HG03354 (cell line): Measurements from ENCODE around the gene ZDHHC24.

Experiments
- ATAC-seq: cut with Tn5 transposase; IDR thresholded peaks from one replicate; pipeline ENCODE4 v1.9.1; 2021; ENCODE audit warnings: mild to moderate bottlenecking; ENCODE audit not compliant: unreplicated experiment, poor library complexity, severe bottlenecking

Gene ZDHHC24

DNA sequence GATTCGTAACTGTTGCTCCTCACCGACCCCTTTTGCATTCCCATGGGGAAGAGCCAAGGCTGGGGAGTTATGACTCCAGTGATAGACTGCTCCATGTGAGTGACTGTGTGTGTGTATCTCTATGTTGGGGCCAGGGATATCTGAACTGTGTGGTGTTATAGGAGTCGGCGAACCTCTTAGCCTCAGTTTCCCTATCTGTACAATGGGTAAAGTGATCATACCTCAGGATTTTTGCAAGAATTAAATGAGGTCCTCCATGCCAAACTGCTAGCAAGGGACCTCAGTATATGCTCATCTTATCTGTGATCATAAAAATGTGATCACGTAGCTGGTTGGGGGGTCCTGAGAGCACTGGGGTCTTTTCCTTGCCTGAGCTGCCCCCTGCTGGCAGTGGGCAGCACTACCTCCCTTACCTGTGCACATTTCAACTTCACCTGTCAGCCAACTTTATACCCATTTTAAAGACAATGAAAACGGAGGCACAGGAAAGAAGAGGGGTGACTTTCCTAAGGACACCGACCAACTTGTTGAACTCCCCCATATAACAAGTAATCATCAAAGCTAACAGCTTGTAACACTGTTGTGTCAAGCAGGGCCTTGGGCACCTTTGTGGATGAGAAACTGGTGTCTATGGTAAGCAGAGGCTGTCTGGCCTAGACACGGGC lies 67.0 kb downstream of the ZDHHC24 start:
- no peak for ATAC-seq

DNA sequence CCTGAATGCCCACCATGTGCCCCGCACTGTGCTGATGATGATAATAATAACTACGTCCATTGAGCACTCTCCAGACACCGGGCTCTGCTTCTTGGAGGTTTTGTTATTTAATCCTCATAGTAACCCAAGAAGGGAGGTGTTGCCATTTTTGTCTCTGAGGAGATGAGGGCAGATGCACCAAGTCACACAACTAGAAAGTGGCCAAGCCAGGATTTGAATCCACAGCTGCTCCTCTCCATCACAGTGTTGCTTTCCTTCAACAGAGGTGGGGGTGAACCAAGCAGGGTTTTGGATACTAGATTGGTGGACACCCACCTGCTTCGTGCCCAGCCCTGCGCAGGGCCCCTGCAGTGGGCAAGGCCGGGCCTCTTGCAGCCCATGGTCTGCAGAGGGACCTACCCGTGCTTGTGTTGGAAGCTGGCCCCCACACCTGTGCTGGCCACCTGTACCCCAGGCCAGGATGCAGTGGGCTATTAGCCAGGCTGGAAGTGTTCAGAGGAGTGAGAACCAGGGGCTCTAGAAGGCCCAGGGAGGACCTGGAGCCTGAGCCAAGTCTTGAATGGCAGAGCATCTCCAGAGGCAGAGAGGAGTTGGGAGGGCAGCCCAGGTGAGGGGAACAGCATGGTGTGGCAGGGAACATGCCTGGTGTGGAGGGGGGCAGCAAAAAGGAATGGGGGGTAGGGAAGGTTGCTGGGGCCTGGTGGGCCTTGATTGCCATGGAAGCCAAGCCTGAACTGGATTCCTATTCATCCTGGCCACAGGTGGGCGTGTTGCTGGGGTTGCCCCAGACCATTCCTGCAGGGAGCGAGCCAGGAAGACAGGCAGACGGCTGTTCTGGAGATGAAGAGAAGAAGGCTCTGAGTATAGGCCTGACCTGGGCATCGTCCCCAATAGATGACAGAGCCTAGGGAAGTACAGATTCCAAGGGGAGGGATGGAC lies 68.3 kb downstream of the ZDHHC24 start:
- ATAC-seq, result no peak

DNA sequence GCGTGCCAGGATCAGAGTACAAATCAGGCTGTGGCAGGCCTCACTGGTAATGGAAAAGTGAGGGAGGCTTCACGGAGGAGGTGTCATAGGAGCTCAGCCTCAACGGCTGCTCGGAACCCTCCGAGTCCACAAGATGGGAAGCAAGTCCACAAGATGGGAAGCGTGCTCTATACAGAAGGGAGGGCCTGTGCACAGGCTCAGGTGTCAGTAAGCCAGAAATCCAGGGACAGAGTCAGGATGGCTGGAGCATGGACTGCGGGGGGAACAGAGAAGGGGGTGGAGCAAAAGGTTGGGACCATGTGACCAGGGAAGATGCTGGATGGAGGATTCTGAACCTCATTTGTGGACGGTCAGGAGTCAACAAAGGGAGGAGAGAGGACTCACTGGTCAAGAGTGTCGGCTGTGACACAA lies 69.0 kb downstream of the ZDHHC24 start:
- no peak for ATAC-seq

DNA sequence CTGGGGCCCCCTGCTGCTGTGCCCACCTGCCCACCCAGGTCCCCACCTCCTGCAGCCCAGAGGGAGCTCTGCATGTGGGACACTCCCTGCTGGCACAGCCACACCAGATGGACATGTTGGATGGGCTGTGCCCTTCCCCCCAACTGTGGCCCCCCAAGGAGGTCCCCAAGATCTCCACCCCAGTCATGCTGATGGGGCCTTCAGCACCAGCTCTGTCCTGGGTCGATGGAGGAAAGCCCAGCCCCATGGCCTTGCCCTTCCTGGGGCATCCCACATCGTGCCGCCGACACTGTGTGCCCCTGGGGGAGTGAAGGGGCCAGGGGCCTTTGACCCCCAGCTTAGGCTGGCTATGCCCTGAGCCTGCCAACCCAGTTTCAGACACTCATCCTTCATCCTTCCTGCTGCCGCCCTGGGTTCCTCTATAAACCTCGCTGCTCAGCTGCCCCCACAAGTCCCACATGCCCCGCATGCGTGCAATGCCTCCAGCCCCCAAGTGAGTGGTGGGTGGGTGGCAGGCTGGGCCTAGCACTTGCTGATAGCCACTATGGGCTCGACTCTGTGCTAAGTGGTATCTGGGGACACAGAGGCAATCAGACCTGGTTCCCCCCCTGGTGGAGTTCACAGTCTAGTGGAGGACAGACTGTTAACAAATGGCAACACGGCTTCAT lies 69.5 kb downstream of the ZDHHC24 start:
- no peak for ATAC-seq

DNA sequence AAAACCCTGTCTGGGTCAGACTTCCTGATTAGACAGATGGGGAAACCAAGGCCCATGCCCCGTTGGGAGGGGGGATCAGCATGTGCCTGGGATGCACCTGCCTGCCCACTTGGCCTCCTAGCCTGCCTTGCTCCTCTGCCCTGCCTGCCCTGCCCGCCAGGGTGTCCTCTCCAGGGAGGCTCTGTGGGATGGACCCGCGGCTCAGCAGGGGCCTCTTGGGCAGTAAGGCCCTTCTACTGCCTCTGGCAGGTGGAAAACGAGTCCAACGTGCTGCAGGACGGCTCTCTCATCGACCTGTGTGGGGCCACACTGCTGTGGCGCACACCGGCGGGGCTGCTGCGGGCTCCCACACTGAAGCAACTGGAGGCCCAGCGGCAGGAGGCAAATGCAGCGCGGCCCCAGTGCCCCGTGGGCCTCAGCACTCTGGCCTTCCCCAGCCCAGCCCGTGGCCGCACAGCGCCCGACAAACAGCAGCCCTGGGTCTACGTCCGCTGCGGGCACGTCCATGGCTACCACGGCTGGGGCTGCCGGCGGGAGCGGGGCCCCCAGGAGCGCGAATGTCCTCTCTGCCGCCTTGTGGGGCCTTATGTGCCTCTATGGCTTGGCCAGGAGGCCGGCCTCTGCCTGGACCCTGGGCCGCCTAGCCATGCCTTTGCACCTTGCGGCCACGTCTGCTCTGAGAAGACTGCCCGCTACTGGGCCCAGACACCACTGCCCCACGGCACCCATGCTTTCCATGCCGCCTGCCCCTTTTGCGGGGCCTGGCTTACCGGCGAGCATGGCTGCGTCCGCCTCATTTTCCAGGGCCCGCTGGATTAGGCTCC lies 70.3 kb downstream of the ZDHHC24 start:
- ATAC-seq, result no peak

DNA sequence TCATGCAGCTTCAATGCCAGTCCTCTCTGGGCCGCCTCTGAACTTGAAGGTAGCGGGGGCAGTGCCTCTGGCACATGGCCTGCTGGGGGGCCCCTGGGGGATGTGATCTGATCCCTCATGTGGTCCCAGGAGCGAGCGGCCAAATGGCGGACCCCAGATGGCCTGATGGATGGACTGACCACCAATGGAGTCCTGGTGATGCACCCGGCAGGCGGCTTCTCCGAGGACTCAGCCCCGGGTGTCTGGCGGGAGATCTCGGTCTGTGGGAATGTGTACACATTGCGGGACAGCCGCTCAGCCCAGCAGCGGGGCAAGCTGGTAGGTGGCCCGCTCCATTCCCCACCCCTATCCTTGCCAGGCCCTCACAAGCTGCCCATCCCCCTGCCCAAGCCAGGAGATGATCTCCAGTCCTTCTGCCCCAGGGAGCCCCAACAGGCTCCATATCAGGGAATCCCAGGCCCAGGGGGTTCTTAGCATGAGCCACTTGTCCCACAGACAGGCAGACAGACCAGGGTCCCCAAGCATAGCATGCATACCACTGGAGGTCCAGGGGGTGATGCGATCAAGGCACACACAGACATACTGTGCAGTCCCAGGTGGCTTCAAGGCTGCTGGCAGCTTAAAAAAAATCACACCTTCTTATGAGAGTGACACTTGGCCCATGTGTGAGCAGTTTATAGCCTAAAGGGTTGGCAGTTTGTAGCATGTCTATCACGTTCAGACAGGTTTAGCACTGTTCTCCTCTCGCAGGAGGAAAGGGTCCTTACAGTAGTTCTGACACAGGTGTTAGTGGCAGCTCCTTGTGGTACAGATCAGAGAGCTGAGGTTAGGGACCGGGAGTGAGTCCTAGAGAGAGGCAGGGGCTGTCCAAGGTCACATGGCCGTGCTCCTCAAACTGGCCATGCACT lies 72.0 kb downstream of the ZDHHC24 start:
- no peak for ATAC-seq

DNA sequence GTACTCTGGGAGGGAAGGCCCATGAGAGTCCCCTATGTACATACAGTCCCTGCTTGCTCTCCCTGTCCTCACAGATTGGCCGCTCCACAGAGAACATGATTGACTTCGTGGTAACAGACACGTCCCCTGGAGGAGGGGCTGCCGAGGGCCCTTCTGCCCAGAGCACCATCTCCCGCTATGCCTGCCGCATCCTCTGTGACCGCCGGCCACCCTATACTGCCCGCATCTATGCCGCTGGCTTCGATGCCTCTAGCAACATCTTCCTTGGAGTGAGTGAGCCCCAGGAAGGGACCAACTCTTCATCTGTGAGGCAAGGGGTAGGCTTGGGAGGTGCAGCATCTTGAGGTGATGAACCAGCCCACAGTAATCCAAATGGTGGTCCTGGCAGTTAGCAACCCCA lies 72.7 kb downstream of the ZDHHC24 start:
- no peak for ATAC-seq

DNA sequence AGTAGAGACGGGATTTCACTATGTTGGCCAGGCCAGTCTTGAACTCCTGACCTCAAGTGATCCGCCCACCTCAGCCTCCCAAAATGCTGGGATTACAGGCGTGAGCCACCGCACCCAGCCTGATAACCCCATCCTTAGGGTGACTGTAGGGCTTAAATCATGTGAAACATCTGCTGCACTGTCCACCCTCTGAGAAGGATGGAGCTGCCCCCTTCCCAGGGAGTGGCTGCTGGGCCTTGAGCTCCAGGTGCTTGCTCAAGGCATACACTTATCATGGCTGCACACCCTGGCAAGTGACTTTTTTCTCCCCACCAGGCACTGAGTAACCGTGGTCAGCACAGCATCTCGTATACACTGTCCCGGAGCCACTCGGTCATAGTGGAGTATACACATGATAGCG lies 73.8 kb downstream of the ZDHHC24 start:
- no peak for ATAC-seq

DNA sequence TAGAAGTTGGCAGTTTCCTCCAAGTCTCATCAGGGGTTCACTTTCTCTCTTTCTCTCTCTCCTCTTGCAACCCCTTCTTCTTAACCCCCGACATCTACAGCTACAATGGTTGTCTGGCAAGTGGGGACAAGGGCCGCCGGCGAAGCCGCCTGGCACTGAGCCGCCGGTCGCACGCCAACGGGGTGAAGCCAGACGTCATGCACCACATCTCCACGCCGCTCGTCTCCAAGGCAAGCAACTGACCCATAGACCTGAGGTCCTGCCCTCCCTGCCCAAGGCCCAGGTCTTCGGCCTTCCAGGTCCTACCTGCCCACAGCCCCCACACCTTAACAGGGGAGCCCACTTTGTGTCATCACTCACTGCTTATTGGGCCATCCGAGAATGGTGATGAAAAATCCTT lies 74.7 kb downstream of the ZDHHC24 start:
- no peak for ATAC-seq
